Loucy (cell line): ENCODE results near the gene SEMA3F.

Source experiments
- CTCF ChIP-seq: fragments of 200-600 bp; sonication (generic); conservative IDR thresholded peaks from 2 replicates; pipeline ENCODE4 v1.5.1; 2014; ENCODE audit warnings: mild to moderate bottlenecking, antibody characterized with exemption, low read length
- EZH2phosphoT487 ChIP-seq: fragments of 200-600 bp; IDR thresholded peaks from 2 replicates; pipeline ENCODE4 v1.6.1; 2018; ENCODE audit warnings: antibody characterized with exemption, mild to moderate bottlenecking, moderate library complexity, borderline replicate concordance

- TF ChIP-seq CTCF (no peak), EZH2phosphoT487 (no peak)
Observed at GRCh38 chr3:50163572-50164455, 8.7 kb downstream of the SEMA3F start.
